ENCODE results near the gene LPP. TPM values are rescaled to one million over a fixed set of nuclear protein-coding genes. Genes with fewer than 3 reads are reported as not detected.

Gene LPP
- total RNA-seq, 1 donor from 2014 or later = 222 TPM

DNA sequence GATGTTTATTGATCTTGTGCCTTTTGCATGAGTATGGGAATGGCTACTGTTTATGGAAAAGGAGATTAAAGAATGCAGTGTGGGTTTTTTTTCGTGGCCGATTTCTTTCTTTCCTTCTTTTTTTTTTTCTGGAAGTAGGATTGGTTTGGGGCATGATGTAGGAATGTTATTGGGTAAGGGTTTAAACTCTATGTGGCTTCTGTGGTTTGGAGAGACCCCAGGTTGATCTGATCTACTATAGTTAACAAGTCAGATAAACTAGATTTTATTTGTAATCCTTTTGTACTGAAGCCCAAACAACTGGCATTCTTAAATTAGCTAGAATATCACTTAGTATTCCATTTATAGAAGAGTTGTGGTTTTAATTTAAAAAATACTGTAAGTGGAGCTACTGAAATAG lies 304.8 kb downstream of the LPP start:
- Mint-ChIP-seq H3K27ac (ENCODE audit: unreplicated experiment) (no peak overlapping the region), H3K27me3 (ENCODE audit: low read depth, unreplicated experiment) (no peaks in the 10 kb centered on the region), H3K36me3 (ENCODE audit: low read depth, unreplicated experiment) (no peaks in the 10 kb centered on the region), H3K4me3 (ENCODE audit: unreplicated experiment) (no peak overlapping the region), H3K4me1 (ENCODE audit: low read depth, unreplicated experiment) (peaks cover 21% of the 10 kb centered on the region), H3K9me3 (ENCODE audit: unreplicated experiment) (no peaks in the 10 kb centered on the region)
- Histone ChIP-seq H3K4me1 (ENCODE audit: insufficient read depth, low read length) (no peaks in the 10 kb centered on the region), H3K27ac (ENCODE audit: low read depth, low read length) (no peak overlapping the region), H2AFZ (ENCODE audit: low read depth, low read length) (no peak overlapping the region), H3K4me2 (ENCODE audit: low read length) (no peak overlapping the region), H4K20me1 (ENCODE audit: insufficient read depth, low read length) (peaks cover 69% of the 10 kb centered on the region), H3K9me3 (ENCODE audit: insufficient read depth, low read depth, low read length) (no peaks in the 10 kb centered on the region), H3K36me3 (ENCODE audit: insufficient read depth, low read length) (no peaks in the 10 kb centered on the region), H3K27me3 (ENCODE audit: insufficient read depth, low read length) (no peaks in the 10 kb centered on the region), H3K9ac (ENCODE audit: low read length) (no peak overlapping the region), H3K79me2 (ENCODE audit: insufficient read depth, low read length) (peaks cover 81% of the 10 kb centered on the region), H3K4me3 (ENCODE audit: insufficient read depth, low read depth, low read length) (no peak overlapping the region)
- TF ChIP-seq EZH2 (IDR thresholded peaks at IDR 0.05; ENCODE audit: insufficient read depth, low read length) = no peak
- TF ChIP-seq, protein P1, sequence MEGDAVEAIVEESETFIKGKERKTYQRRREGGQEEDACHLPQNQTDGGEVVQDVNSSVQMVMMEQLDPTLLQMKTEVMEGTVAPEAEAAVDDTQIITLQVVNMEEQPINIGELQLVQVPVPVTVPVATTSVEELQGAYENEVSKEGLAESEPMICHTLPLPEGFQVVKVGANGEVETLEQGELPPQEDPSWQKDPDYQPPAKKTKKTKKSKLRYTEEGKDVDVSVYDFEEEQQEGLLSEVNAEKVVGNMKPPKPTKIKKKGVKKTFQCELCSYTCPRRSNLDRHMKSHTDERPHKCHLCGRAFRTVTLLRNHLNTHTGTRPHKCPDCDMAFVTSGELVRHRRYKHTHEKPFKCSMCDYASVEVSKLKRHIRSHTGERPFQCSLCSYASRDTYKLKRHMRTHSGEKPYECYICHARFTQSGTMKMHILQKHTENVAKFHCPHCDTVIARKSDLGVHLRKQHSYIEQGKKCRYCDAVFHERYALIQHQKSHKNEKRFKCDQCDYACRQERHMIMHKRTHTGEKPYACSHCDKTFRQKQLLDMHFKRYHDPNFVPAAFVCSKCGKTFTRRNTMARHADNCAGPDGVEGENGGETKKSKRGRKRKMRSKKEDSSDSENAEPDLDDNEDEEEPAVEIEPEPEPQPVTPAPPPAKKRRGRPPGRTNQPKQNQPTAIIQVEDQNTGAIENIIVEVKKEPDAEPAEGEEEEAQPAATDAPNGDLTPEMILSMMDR (IDR thresholded peaks at IDR 0.05; ENCODE audit: insufficient read depth, low read depth, low read length) = no peak
- DNase-seq (ENCODE audit: low read depth) (peak; percentile 72), FAIRE-seq (peak; percentile 39)

DNA sequence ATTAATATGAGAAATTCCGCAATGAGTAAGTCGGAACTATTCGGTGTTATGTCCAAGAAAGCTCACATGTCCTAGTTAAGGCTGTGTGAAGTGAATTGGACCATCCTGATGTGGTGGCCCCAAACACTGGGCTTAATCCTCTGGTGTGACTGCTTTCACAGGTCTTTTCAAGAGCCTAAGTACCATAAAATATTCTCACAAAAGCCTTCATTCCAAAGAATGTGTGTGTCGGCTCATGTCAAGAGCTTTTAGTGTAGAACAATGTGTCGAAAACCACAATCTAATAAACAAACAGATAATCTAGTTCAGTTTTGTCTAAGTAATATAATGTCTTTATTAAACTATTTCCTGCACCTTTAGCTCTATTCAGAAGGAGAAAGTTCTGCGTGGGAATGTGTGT lies 311.4 kb downstream of the LPP start:
- Histone ChIP-seq H4K20me1 (ENCODE audit: insufficient read depth, low read length) (peaks cover 60% of the 10 kb centered on the region), H3K36me3 (ENCODE audit: insufficient read depth, low read length) (peaks cover 3% of the 10 kb centered on the region), H3K4me1 (ENCODE audit: insufficient read depth, low read length) (peaks cover 26% of the 10 kb centered on the region), H3K27me3 (ENCODE audit: insufficient read depth, low read length) (no peaks in the 10 kb centered on the region), H3K9me3 (ENCODE audit: insufficient read depth, low read depth, low read length) (no peaks in the 10 kb centered on the region), H2AFZ (ENCODE audit: low read depth, low read length) (no peak overlapping the region), H3K27ac (ENCODE audit: low read depth, low read length) (peak overlapping the region; percentile 6), H3K4me2 (ENCODE audit: low read length) (no peak overlapping the region), H3K79me2 (ENCODE audit: insufficient read depth, low read length) (peaks cover 83% of the 10 kb centered on the region), H3K9ac (ENCODE audit: low read length) (no peak overlapping the region), H3K4me3 (ENCODE audit: insufficient read depth, low read depth, low read length) (no peak overlapping the region)
- H3K27me3 Mint-ChIP-seq (ENCODE audit: low read depth, unreplicated experiment) = no peaks in the 10 kb centered on the region
- DNase-seq (ENCODE audit: low read depth) (peak; percentile 67), FAIRE-seq (no peak)
- H3K4me1 Mint-ChIP-seq (ENCODE audit: low read depth, unreplicated experiment) = peaks cover 34% of the 10 kb centered on the region
- no peak for TF ChIP-seq EZH2 (IDR thresholded peaks at IDR 0.05; ENCODE audit: insufficient read depth, low read length)
- TF ChIP-seq, protein P1 (IDR thresholded peaks at IDR 0.05; ENCODE audit: insufficient read depth, low read depth, low read length) = no peak
- no peak overlapping the region for H3K4me3 Mint-ChIP-seq (ENCODE audit: unreplicated experiment)
- no peak overlapping the region for H3K27ac Mint-ChIP-seq (ENCODE audit: unreplicated experiment)
- peaks cover 16% of the 10 kb centered on the region for H3K36me3 Mint-ChIP-seq (ENCODE audit: low read depth, unreplicated experiment)
- H3K9me3 Mint-ChIP-seq (ENCODE audit: unreplicated experiment) = peaks cover 4% of the 10 kb centered on the region

DNA sequence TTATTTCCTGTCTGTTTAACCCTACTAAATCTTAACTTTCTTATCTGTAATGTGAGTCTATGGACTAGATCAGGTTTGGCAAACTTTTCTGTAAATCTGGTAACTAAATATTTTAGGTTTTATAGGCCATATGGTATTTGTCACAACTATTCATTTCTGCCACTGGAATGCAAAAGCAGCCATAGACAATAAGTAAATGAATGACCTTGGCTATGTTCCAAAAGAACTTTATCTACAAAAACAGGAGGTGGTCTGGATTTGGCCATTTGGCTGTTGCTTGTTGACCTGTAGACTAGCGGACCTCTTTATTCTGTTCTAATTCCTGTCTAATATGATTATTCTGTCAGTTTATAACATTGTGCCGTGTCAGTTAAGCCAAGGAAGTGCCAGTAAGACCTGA lies 314.2 kb downstream of the LPP start:
- Histone ChIP-seq H3K4me3 (ENCODE audit: insufficient read depth, low read depth, low read length) (no peak overlapping the region), H3K27ac (ENCODE audit: low read depth, low read length) (no peak overlapping the region), H3K27me3 (ENCODE audit: insufficient read depth, low read length) (no peaks in the 10 kb centered on the region), H3K36me3 (ENCODE audit: insufficient read depth, low read length) (peaks cover 4% of the 10 kb centered on the region), H3K9ac (ENCODE audit: low read length) (no peak overlapping the region), H3K79me2 (ENCODE audit: insufficient read depth, low read length) (peaks cover 81% of the 10 kb centered on the region), H3K4me2 (ENCODE audit: low read length) (peak overlapping the region; percentile 16), H4K20me1 (ENCODE audit: insufficient read depth, low read length) (peaks cover 58% of the 10 kb centered on the region), H3K4me1 (ENCODE audit: insufficient read depth, low read length) (peaks cover 42% of the 10 kb centered on the region), H3K9me3 (ENCODE audit: insufficient read depth, low read depth, low read length) (no peaks in the 10 kb centered on the region), H2AFZ (ENCODE audit: low read depth, low read length) (no peak overlapping the region)
- Mint-ChIP-seq H3K27me3 (ENCODE audit: low read depth, unreplicated experiment) (no peaks in the 10 kb centered on the region), H3K27ac (ENCODE audit: unreplicated experiment) (no peak overlapping the region), H3K36me3 (ENCODE audit: low read depth, unreplicated experiment) (peaks cover 22% of the 10 kb centered on the region), H3K4me3 (ENCODE audit: unreplicated experiment) (no peak overlapping the region), H3K4me1 (ENCODE audit: low read depth, unreplicated experiment) (peaks cover 35% of the 10 kb centered on the region), H3K9me3 (ENCODE audit: unreplicated experiment) (peaks cover 6% of the 10 kb centered on the region)
- DNase-seq (ENCODE audit: low read depth) (peak; percentile 65), FAIRE-seq (no peak)
- TF ChIP-seq EZH2 (IDR thresholded peaks at IDR 0.05; ENCODE audit: insufficient read depth, low read length) = no peak
- TF ChIP-seq, protein P1 (IDR thresholded peaks at IDR 0.05; ENCODE audit: insufficient read depth, low read depth, low read length) = no peak
